Measurements from ENCODE around the gene JAZF1.

Gene JAZF1

DNA sequence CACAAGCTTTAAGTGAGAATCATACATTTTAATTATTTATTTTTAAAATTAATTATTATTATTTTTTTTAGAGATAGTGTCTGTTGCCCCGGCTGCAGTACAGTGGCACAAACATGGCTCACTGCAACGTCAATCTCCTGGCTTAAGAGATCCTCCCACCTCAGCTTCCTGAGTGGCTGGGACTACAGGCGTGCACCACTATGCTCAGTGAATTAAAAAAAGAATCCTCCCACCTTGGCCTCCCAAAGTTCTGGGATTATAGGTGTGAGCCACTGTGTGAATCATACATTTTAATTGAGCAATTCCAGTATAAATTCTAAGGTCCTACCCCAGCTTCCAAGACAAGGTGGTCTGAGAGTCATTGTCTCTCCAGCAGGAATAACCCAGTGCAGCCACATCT is 172.4 kb downstream of the JAZF1 start:
- no peaks in the 10 kb centered on the region for H3K27me3 ChIP-seq
- intact Hi-C loops (cut with DNase I; ENCODE audit: low total_unique reads): no loop called here
- H3K9me3 ChIP-seq: no peaks in the 10 kb centered on the region
- H3K4me3 ChIP-seq: no peak overlapping the region
- peaks cover 0 to 5% (median 0%) of the 10 kb centered on the region in 4 donors for H3K4me1 ChIP-seq
- H3K36me3 ChIP-seq: no peaks in the 10 kb centered on the region
- DNase-seq: no peak
- TF ChIP-seq, protein P1, sequence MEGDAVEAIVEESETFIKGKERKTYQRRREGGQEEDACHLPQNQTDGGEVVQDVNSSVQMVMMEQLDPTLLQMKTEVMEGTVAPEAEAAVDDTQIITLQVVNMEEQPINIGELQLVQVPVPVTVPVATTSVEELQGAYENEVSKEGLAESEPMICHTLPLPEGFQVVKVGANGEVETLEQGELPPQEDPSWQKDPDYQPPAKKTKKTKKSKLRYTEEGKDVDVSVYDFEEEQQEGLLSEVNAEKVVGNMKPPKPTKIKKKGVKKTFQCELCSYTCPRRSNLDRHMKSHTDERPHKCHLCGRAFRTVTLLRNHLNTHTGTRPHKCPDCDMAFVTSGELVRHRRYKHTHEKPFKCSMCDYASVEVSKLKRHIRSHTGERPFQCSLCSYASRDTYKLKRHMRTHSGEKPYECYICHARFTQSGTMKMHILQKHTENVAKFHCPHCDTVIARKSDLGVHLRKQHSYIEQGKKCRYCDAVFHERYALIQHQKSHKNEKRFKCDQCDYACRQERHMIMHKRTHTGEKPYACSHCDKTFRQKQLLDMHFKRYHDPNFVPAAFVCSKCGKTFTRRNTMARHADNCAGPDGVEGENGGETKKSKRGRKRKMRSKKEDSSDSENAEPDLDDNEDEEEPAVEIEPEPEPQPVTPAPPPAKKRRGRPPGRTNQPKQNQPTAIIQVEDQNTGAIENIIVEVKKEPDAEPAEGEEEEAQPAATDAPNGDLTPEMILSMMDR (IDR thresholded peaks at IDR 0.05): no peak
- H3K27ac ChIP-seq: no peak overlapping the region

DNA sequence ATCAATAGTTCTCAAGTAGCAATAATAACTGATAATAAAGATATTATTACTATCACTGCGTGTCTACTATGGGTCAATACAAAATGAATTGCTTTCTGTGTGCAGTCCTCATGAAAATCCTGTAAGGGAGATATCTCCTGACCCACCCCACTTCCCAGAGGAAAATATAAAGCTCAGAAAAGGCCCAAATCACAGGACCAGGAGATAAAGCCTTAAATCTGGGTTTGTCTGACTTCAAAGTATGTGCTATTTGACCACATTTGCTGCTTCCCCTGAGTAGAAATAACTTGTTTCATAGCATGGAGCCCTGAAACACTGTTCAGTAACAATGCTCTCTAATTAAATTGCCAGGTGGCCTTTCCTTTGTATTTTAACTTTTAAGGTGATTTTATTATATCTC is 174.1 kb downstream of the JAZF1 start:
- no peak for DNase-seq

DNA sequence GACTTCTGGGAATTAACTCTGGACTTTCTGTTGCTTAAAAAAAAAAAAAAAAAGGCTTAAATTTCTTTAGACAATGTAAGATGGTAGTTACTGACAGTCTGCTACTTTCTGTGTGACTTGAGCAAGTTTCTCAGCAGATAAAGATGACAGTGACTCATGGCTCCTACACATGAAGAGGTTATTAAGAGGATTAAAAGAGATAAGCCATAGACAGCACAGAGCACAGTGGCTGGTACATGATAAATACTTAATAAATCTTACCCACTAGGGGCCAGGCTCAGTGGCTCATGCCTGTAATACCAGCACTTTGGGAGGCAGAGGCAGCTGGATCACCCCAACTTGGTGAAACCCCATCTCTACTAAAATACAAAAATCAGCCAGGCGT is 174.8 kb downstream of the JAZF1 start:
- no peak overlapping the region for H3K27ac ChIP-seq
- intact Hi-C loops (cut with DNase I; ENCODE audit: low total_unique reads): no loop called here
- DNase-seq: no peak

More for the DNA sequence above, 174.1 kb downstream of the JAZF1 start:
- no peak overlapping the region for H3K27ac ChIP-seq
- intact Hi-C loops (cut with DNase I; ENCODE audit: low total_unique reads): no loop called here
- H3K36me3 ChIP-seq: no peaks in the 10 kb centered on the region
- no peaks in the 10 kb centered on the region for H3K27me3 ChIP-seq
- TF ChIP-seq, protein P1 (IDR thresholded peaks at IDR 0.05): no peak
- no peak overlapping the region for H3K4me3 ChIP-seq
- no peaks in the 10 kb centered on the region for H3K9me3 ChIP-seq
- H3K4me1 ChIP-seq: no peaks in the 10 kb centered on the region

DNA sequence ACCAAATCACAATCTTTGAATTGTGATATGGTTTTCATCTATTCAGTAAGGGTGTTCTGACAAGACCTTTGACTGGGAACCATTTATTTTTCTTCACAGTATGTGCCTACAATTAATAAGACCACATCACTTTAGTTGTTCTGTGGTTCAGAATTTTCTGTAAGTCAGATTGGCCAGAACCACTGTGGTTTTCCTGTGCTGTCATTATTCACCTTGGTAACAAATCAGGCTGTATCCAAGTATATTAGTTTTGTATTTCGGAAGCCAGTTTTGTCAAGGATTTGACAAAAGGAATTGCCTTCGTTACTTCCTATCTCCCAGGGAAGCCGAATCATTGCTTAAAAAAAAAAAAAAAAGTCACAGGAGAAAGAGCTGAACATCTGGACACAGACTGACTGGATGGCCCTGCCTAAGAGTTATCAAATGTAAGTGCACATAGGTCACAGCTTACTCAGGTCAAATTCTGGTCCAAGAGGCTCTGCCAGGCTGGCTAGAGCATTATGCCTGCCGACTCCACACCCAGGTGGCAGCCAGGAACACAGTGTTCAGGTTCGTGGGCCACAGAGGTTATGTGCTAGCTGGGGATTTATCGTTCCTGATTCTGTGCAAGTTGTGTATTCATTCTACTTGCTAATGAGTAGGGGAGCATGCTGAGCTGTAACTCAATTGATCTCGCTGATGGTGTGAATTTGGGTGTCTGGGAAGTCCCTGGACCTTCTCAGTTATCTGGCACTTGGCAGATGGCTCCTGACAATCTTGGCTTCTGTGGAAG is 175.3 kb downstream of the JAZF1 start:
- intact Hi-C loops (cut with DNase I; ENCODE audit: low total_unique reads): no loop called here
- no peaks in the 10 kb centered on the region for H3K4me1 ChIP-seq
- no peaks in the 10 kb centered on the region for H3K36me3 ChIP-seq
- no peak overlapping the region for H3K4me3 ChIP-seq
- no peaks in the 10 kb centered on the region for H3K27me3 ChIP-seq
- DNase-seq: no peak
- no peak overlapping the region for H3K27ac ChIP-seq
- TF ChIP-seq, protein P1 (IDR thresholded peaks at IDR 0.05): no peak
- H3K9me3 ChIP-seq: no peaks in the 10 kb centered on the region

More for the DNA sequence above, 174.8 kb downstream of the JAZF1 start:
- Histone ChIP-seq H3K27me3 (no peaks in the 10 kb centered on the region), H3K4me1 (no peaks in the 10 kb centered on the region), H3K36me3 (no peaks in the 10 kb centered on the region), H3K4me3 (no peak overlapping the region), H3K9me3 (no peaks in the 10 kb centered on the region)
- TF ChIP-seq, protein P1 (IDR thresholded peaks at IDR 0.05): no peak

DNA sequence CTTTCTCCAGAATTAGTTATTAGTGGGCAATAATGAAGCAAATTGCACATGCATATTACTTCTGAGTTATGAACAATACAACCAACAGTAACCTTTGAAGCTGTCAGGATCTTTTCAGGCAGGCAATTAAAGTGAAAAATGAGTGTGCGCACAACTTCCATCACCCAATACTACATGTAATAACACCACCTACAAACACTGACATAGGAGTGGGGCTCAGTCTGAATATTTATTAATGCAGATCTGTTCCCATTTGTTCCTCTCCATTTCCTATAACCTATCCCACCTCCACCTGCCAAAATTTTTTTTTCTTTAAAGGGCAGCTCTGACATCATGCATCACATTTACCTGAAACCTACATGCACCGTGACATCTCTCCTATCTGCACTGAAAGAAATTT is 177.2 kb downstream of the JAZF1 start:
- Histone ChIP-seq H3K4me1 (no peaks in the 10 kb centered on the region), H3K9me3 (no peaks in the 10 kb centered on the region), H3K36me3 (no peaks in the 10 kb centered on the region), H3K27me3 (no peaks in the 10 kb centered on the region), H3K4me3 (no peak overlapping the region), H3K27ac (no peak overlapping the region)
- no peak for DNase-seq
- TF ChIP-seq, protein P1 (IDR thresholded peaks at IDR 0.05): no peak
- intact Hi-C loops (cut with DNase I; ENCODE audit: low total_unique reads): no loop called here

All from tibial artery (tissue), 4 donors.